Progenitor cell of endocrine pancreas (in vitro differentiated cells): Measurements from ENCODE around the gene SRCAP. TPM values are rescaled to one million over a fixed set of nuclear protein-coding genes. Genes with fewer than 3 reads are reported as not detected.

ENCODE experiments used
- DNase-seq: peaks from one replicate; pipeline ENCODE4 v3.0.0; 2021; ENCODE audit warnings: low spot score; ENCODE audit not compliant: unreplicated experiment
- H3K27ac Mint-ChIP-seq: 2 replicates; pipeline ENCODE4 v1.8.0; 2021; ENCODE audit warnings: mild to moderate bottlenecking, moderate library complexity, mixed read lengths
- H3K27me3 Mint-ChIP-seq: 2 replicates; pipeline ENCODE4 v1.8.0; 2021; ENCODE audit warnings: mixed read lengths
- H3K36me3 Mint-ChIP-seq: 2 replicates; pipeline ENCODE4 v1.8.0; 2022; ENCODE audit warnings: mixed read lengths; ENCODE audit not compliant: insufficient read depth
- H3K4me1 Mint-ChIP-seq: 2 replicates; pipeline ENCODE4 v1.8.0; 2021; ENCODE audit warnings: low read depth, mixed read lengths
- H3K4me3 Mint-ChIP-seq: 2 replicates; pipeline ENCODE4 v1.8.0; 2021; ENCODE audit warnings: low read depth, mild to moderate bottlenecking, moderate library complexity, mixed read lengths
- H3K9me3 Mint-ChIP-seq: 2 replicates; pipeline ENCODE4 v1.8.0; 2021; ENCODE audit warnings: low read depth, mixed read lengths
- CTCF ChIP-seq: fragments of 200-600 bp; sonication (generic); IDR thresholded peaks from one replicate; pipeline ENCODE4 v1.5.0; 2021; ENCODE audit warnings: antibody characterized with exemption, mild to moderate bottlenecking; ENCODE audit not compliant: unreplicated experiment
- total RNA-seq: library from RNA; stranded (reverse); gene quantifications from 2 replicates; pipeline ENCODE4 v1.2.1, GENCODE V29; 2021

Gene SRCAP
- total RNA-seq, 1 donor from 2014 or later = 104 TPM

DNA sequence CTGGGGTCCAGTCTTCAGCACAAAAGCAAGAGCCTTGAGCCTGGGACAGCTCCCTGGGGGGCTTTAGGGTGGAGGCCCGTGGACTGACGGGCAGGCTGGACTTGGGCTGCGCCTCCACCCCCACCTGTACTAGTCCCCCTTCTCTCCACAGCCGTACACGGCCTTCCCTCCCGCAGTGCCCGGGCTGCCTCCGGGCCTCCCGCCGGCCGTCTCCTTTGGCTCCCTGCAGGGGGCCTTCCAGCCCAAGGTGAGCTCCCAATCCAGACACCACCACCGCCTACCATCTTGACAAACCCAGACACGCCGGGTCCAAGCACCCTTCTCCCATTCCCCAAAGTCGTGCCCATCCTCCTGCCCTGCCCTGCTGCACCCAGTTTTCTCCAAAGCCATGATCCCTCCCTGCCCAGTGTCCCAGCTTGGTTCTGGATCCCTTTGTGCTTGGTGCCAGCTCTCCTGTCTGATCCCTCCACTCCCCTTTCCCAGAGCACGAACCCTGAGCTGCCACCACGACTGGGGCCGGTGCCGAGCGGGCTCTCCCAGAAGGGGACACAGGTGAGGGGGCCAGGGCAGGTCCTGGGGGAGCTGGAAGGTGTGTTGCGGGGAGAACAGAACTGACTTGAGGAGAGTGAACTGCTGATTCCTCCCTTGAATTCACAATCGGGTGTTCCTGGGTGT lies 33.7 kb upstream of the SRCAP start:
- peaks cover 10% of the 10 kb centered on the region for H3K4me1 Mint-ChIP-seq
- peaks cover 26% of the 10 kb centered on the region for H3K36me3 Mint-ChIP-seq
- DNase-seq = no peak
- no peaks in the 10 kb centered on the region for H3K27me3 Mint-ChIP-seq
- no peaks in the 10 kb centered on the region for H3K9me3 Mint-ChIP-seq
- no peak overlapping the region for H3K27ac Mint-ChIP-seq
- TF ChIP-seq CTCF = no peak
- H3K4me3 Mint-ChIP-seq = no peak overlapping the region

GRCh38 chr16:30665830-30666190 lies 33.2 kb upstream of the SRCAP start:
- no peak for DNase-seq
- no peaks in the 10 kb centered on the region for H3K27me3 Mint-ChIP-seq
- H3K4me3 Mint-ChIP-seq = no peak overlapping the region
- H3K4me1 Mint-ChIP-seq = peaks cover 5% of the 10 kb centered on the region
- H3K36me3 Mint-ChIP-seq = peaks cover 22% of the 10 kb centered on the region
- H3K27ac Mint-ChIP-seq = no peak overlapping the region
- H3K9me3 Mint-ChIP-seq = no peaks in the 10 kb centered on the region
- TF ChIP-seq CTCF = no peak

DNA sequence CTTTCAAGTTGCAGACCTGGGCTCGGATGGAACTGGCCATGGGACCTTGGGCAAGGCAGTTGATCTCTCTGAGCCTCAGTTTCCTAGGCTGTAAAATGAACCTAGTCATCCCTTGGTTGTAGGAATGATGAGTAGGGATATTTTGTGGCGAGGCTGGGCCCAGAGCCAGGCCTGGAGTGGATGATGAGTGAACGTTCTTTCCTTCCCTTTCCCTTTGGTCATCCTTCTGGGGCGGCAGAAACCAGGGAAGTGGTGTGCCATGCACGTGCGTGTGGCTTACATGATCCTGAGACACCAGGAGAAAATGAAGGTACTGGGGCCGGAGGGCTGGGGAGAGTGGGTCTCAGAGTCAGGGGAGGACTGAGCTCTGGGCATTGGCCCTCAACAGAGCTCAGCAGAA lies 32.3 kb upstream of the SRCAP start:
- TF ChIP-seq CTCF = no peak
- no peak for DNase-seq
- Mint-ChIP-seq H3K9me3 (no peaks in the 10 kb centered on the region), H3K4me3 (no peak overlapping the region), H3K27ac (no peak overlapping the region), H3K4me1 (no peaks in the 10 kb centered on the region), H3K36me3 (peaks cover 23% of the 10 kb centered on the region), H3K27me3 (no peaks in the 10 kb centered on the region)

DNA sequence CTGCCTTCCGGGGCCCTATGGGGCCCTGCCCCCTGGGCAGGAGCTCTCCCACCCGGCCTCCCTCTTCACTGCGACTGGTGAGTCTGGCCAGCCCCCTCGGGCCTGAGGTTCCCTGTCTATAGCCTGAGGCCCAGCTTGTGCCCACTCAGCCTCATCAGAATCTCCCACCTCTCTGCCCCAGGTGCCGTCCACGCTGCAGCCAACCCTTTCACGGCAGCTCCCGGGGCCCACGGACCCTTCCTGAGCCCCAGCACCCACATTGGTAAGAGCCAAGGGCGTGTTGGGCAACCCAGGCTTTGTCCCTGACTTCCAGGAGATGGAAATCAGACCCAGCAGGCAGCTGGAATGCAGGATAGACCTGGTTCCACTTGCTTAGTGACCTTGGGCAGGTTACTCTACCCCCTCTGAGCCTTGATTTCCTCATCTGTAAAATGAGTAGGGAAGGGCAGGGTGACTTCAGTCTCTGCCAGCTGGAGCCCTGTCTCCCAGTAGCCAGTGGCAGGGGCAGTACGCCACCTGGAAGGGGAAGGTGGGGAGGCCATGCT lies 31.5 kb upstream of the SRCAP start:
- no peak for TF ChIP-seq CTCF
- Mint-ChIP-seq H3K36me3 (peaks cover 23% of the 10 kb centered on the region), H3K4me3 (no peak overlapping the region), H3K4me1 (no peaks in the 10 kb centered on the region), H3K9me3 (no peaks in the 10 kb centered on the region), H3K27me3 (no peaks in the 10 kb centered on the region), H3K27ac (no peak overlapping the region)
- DNase-seq = no peak

GRCh38 chr16:30668393-30668792 lies 30.6 kb upstream of the SRCAP start:
- no peak for DNase-seq
- H3K27me3 Mint-ChIP-seq = no peaks in the 10 kb centered on the region
- TF ChIP-seq CTCF = no peak
- H3K36me3 Mint-ChIP-seq = peaks cover 19% of the 10 kb centered on the region
- no peak overlapping the region for H3K4me3 Mint-ChIP-seq
- no peak overlapping the region for H3K27ac Mint-ChIP-seq
- H3K4me1 Mint-ChIP-seq = no peaks in the 10 kb centered on the region
- H3K9me3 Mint-ChIP-seq = no peaks in the 10 kb centered on the region
